COLO829 (cell line): ENCODE data around the gene LAMA5.

Experiments used
- DNase-seq: peaks from one replicate; pipeline ENCODE4 v3.0.0; 2012; ENCODE audit warnings: low spot score

LAMA5 gene

DNA sequence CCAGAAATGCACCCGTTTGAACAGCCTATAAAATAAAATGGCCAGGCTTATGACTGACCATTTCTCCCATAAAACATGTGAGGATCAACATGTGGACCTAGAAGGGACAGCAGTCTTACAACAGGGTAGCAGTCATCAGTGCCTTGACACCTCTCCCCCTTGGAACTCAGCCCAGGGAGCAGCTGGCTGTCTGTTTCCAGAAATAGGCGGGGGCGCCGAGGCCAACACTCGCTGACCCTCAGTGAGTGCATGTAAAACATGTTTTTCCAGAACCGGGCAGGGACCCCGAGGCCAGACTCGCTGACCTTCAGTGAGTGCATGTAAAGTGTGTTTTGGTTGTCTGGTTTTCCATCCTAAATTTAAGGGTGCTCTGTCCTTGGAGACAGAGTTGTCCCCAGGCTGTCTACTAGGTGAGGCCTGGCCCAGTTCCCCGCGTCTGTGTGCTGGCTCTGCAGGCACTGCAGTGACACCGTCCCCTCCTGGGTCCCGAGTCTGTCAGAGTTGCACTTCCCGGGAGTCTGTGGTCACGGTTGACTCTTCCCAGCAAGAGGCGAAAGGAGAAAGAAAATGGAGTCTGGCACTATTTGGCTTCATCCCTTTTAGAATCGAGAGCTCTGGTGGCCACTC is 84.1 kb downstream of the LAMA5 start:
- no peak for DNase-seq

DNA sequence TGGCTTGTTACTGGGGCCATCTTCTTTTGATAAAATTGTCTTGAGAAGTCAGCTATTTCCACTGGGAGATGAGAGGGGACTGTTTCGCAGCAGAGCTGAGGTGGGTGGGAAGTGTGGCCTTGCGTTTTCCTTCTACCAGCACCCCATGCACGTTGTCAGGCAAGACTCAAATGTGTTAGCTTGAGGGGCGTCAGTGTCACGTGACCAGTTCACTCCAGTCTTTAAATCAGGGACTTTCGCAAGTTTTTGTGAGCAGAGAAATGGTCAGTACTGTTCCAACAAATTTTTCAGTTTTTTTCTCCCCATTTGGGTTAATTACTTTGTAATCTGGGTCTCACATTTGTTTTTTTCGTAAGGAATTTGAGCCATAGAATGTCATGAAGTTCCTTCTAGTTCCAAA is 85.0 kb downstream of the LAMA5 start:
- no peak for DNase-seq

DNA sequence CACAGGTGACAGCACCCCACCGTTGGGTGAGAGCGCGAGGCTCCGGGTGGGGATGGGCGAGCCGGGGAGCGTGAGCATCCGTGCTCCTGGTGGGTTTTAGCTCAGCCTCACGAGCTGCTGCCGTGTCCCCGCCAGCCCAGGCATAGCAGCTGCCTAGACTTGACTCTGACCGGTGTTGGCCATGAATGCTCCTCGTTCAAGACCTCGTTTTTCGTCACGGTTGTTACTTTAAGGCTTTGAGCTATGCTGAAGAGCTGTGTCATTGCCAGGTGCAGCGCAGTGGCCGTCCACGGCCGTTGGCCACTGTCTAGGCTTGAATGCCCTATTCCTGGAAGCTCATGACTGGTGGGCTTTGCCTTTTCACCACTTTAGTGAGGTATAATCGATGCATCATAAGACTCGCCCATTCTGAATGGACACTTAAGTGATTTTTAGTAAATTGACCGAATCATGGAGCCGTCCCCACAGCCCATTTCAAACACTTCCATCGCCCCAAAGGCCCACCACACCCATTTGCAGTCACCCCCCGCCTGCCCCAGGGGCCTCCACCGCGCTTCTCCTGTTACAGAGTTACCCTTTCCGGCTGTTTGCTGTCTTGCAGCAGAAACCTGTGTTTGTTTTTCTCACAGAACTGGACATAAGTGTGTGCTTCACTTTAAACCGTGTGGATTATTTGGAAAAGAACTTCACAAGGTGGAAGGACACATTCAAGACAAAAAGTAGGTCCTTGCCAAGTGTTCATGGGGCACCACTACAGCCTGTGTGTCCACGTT is 85.8 kb downstream of the LAMA5 start:
- DNase-seq = no peak

DNA sequence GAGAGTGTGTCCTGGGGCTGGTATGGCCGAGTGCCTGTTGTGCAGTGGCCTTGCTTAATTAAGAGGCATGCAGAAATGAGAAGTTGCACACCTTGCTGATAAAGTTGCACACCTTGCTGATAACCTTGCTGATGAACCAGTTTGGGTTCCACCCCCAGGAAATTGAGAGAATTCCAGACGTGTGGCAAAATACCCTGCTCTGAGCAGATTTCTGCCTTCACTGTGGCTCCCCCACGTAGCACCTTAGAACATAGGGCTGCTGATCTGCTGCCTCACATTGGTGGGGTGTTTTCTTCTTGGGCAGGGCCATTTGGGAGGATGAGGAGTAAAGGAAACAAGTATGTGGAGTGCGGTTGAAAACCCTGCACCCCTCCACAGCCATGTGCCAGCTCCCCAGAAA is 86.8 kb downstream of the LAMA5 start:
- DNase-seq = no peak

GRCh38 chr20:62277253-62277652 is 89.9 kb downstream of the LAMA5 start:
- DNase-seq = no peak

- no peak for DNase-seq
Observed at GRCh38 chr20:62276439-62276838, 90.7 kb downstream of the LAMA5 start.

DNA sequence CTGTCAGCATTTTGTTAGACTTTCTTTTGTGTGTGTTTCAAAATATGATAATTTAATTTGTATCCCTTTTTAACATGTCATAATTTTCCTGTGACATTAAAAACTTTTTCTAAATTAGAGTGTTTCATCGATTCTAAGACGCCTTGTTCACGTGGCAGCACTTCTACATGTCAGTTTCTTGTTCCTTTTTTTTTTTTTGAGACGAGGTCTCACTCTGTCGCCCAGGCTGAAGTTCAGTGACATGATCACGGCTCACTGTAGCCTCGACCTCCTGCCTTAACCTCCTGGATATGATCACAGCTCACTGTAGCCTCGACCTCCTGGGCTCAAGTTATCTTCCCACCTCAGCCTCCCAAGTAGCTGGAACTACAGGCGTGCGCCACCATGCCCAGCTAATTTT is 91.9 kb downstream of the LAMA5 start:
- no peak for DNase-seq

DNA sequence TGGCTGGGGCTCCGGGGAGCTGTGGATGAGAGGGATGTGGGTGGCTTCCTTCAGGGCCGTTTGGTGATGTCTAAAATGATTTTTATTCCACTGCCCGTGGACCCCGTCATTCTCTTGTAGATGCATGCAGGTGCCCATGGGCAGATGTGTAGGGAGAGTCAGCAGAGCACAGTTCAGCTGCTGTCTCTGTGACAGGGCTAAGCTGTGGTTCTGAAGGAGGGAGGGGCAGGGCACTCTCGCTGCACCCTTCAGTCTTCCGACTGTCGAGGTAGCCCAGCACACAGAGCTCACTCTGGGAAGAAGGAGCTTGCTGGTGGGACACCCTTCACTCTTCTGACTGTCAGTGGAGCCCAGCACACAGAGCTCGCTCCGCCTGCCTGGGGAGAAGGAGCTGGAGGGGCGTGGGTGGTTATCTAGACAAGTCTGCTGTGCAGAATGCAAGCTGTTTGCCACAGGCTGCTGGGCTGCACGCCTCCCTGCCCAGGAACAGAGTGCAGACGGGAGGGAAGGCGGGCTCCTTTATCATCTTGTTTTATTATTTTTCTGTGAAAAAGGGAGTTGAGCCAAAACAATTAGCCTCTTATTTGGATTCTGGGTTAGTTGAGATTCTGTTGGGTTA is 92.7 kb downstream of the LAMA5 start:
- no peak for DNase-seq

DNA sequence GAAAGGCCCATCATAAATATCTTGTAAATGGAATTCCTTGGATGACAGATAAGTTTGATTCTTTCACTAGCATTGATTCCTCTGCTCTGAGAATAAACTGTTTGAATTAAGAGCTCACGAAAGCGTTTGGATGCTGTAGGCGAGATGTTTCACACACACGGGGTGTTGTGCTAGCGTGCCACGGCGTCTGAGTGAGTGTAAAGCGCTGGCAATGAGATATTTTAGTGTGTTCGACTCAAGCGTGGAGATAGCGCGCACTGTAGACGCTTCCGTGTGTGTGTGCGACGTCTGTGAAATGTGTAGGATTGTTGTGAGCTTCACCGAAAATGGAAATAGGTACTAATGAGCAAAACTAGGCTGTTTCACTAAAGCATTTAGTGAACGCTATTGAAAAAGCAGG is 93.7 kb downstream of the LAMA5 start:
- no peak for DNase-seq

DNA sequence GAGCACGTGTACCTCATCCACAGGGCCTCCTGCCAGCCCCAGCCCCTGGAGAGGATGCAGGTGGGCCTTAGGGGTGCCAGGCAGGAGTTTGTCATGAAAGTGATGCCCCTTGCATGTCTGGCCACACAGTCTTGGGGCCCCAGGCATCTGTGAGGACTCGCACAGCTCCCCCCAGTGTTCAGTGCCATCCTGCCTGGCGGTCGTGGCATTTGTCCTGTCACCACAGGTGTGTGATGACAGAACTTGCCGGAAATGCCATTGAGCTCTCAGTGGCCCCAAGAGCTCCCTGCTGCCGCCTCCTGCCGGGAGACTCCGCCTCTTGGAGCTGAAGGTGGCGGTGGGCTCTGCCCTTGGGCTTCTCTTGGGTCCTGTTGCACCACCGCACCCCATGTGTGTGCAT is 94.9 kb downstream of the LAMA5 start:
- no peak for DNase-seq

GRCh38 chr20:62269871-62270270 is 97.2 kb downstream of the LAMA5 start:
- DNase-seq = no peak

GRCh38 chr20:62269378-62269777 is 97.7 kb downstream of the LAMA5 start:
- no peak for DNase-seq

GRCh38 chr20:62268228-62268900 is 98.7 kb downstream of the LAMA5 start:
- no peak for DNase-seq

DNA sequence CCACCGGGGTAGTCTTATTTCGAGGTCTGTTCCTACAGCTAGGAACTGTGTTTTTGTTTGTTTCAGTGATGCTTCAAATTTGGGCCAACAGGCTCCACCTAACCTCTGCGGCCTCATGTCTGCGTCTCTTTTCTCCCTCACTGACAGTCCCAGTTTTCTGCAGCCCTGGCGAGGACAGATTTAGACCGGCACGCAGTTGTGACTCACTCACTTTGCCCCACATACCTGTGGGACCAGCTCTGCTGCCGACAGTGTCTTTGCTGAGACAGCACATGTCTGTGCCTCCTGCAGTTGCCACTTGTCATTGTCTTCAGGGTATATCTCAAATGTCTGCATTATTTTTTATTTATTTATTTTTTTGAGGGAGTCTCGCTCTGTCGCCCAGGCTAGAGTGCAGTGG is 99.6 kb downstream of the LAMA5 start:
- DNase-seq = no peak

GRCh38 chr20:62266851-62267250 is 100.3 kb downstream of the LAMA5 start:
- DNase-seq = no peak

- no peak for DNase-seq
Observed at GRCh38 chr20:62266340-62266739, 100.8 kb downstream of the LAMA5 start.

DNA sequence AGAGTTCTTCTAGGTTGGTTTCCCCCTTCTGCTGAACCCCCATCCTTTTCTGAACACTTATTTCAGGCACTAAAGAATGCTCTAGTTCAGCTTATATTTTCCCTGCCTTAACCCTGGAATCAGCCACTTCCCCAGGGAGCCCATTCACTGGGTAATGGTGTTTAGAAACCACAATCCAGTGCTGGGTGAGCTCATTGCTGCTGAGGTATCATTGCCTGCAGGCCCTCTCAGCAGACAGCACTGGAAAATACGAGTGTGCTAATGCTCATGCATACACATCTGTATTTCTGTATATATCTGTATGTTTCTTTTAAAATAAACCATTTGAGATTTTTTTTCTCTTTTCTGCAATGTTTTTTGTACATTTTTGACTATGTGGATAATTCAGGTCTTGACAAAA is 101.7 kb downstream of the LAMA5 start:
- no peak for DNase-seq

- DNase-seq = no peak
Observed at GRCh38 chr20:62263396-62263795, 103.7 kb downstream of the LAMA5 start.

DNA sequence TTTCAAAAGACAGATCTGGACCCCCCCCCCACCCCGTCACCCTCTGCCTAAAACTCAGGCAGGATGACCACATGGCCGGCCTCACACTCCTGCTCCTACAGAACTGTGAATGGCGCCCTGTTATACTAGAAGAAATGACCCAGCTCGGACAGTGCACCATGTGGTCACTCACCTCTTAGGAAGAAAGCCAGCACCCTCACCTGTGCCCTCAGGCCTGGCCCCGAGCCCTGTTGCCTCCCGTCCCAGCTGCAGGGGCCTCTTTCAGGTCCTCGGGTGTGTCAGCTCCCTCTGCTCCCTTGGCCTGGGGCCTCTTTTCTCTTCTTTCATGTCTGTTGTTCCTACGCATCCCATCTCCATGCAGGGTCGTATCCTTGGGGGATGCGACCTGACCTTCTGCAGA is 105.0 kb downstream of the LAMA5 start:
- no peak for DNase-seq

- DNase-seq = no peak
Observed at GRCh38 chr20:62259294-62259565, 107.9 kb downstream of the LAMA5 start.
